Mesenchymal stem cell (in vitro differentiated cells and primary cell): ENCODE data around the gene GNS.
A peak's percentile ranks its signal among the peaks of the same experiment; 100 is the strongest.

Experiments
- DNase-seq: peaks from one replicate; pipeline ENCODE4 v3.0.0-alpha.2; 2013
- H2AFZ ChIP-seq: one replicate; pipeline ENCODE4 v1.6.1; 2013; ENCODE audit warnings: low read depth, mild to moderate bottlenecking, control low read depth, inconsistent platforms, low read length, moderate library complexity
- H2AK5ac ChIP-seq: 2 replicates; pipeline ENCODE4 v1.6.1; 2013; ENCODE audit warnings: low read length, moderate library complexity, mild to moderate bottlenecking, inconsistent platforms; ENCODE audit not compliant: severe bottlenecking
- H2BK120ac ChIP-seq: one replicate; pipeline ENCODE4 v1.6.1; 2013; ENCODE audit warnings: low read depth, mild to moderate bottlenecking, inconsistent platforms, low read length, moderate library complexity
- H2BK12ac ChIP-seq, 2 experiments: one replicate each; pipeline ENCODE4 v1.6.1; 2013; ENCODE audit warnings: inconsistent platforms in 2 of 2, low read length in 2 of 2, mild to moderate bottlenecking in 2 of 2, moderate library complexity in 2 of 2, control low read depth in 1 of 2
- H2BK15ac ChIP-seq: one replicate; pipeline ENCODE4 v1.6.1; 2013; ENCODE audit warnings: mild to moderate bottlenecking, low read depth, inconsistent platforms; ENCODE audit not compliant: poor library complexity, severe bottlenecking
- H2BK5ac ChIP-seq: 2 replicates; pipeline ENCODE4 v1.6.1; 2013; ENCODE audit warnings: low read depth, mild to moderate bottlenecking, low read length, control low read depth, inconsistent platforms; ENCODE audit not compliant: poor library complexity, severe bottlenecking
- H3K14ac ChIP-seq, 2 experiments: one replicate each; pipeline ENCODE4 v1.6.1; 2013; ENCODE audit warnings: inconsistent platforms in 2 of 2, low read length in 2 of 2, control low read depth in 1 of 2, mild to moderate bottlenecking in 1 of 2, moderate library complexity in 1 of 2
- H3K18ac ChIP-seq, 2 experiments: one replicate each; pipeline ENCODE4 v1.6.1; 2013; ENCODE audit warnings: inconsistent platforms in 2 of 2, low read length in 2 of 2, control low read depth in 1 of 2, low read depth in 1 of 2, mild to moderate bottlenecking in 1 of 2
- H3K23ac ChIP-seq, 2 experiments: one replicate each; pipeline ENCODE4 v1.6.1; 2013; ENCODE audit warnings: inconsistent platforms in 2 of 2, low read length in 2 of 2, mild to moderate bottlenecking in 2 of 2, moderate library complexity in 2 of 2, control low read depth in 1 of 2
- H3K27ac ChIP-seq: 2 replicates; pipeline ENCODE4 v1.5.1; 2013; ENCODE audit warnings: mild to moderate bottlenecking, moderate library complexity, low read length, control low read depth, inconsistent platforms; ENCODE audit not compliant: poor library complexity, severe bottlenecking
- H3K27me3 ChIP-seq, 2 experiments: 2 replicates each; pipeline versions ENCODE4 v1.6.1 to v1.7.0; 2013; ENCODE audit warnings: low read length in 2 of 2, mild to moderate bottlenecking in 2 of 2, moderate library complexity in 2 of 2, control low read depth in 1 of 2, inconsistent platforms in 1 of 2; ENCODE audit not compliant: control insufficient read depth in 1 of 2, insufficient read depth in 1 of 2
- H3K36me3 ChIP-seq, 2 experiments: 2 replicates each; pipeline versions ENCODE4 v1.6.1 to v1.7.0; 2013; ENCODE audit warnings: low read length in 2 of 2, control low read depth in 1 of 2, inconsistent platforms in 1 of 2, low read depth in 1 of 2, mild to moderate bottlenecking in 1 of 2; ENCODE audit not compliant: insufficient read depth in 2 of 2, control insufficient read depth in 1 of 2
- H3K4ac ChIP-seq, 2 experiments: one replicate each; pipeline ENCODE4 v1.6.1; 2013; ENCODE audit warnings: inconsistent platforms in 2 of 2, low read length in 2 of 2, mild to moderate bottlenecking in 2 of 2, moderate library complexity in 2 of 2, control low read depth in 1 of 2, low read depth in 1 of 2
- H3K4me1 ChIP-seq: 2 replicates; pipeline ENCODE4 v1.6.1; 2013; ENCODE audit warnings: low read depth, low read length, control low read depth; ENCODE audit not compliant: control insufficient read depth, insufficient read depth
- H3K4me2 ChIP-seq: 2 replicates; pipeline ENCODE4 v1.6.1; 2013; ENCODE audit warnings: low read length, mild to moderate bottlenecking, inconsistent platforms; ENCODE audit not compliant: poor library complexity, severe bottlenecking
- H3K4me3 ChIP-seq, 2 experiments: 2 replicates each; pipeline versions ENCODE4 v1.5.1 to v1.7.0; 2013; ENCODE audit warnings: low read length in 2 of 2, mild to moderate bottlenecking in 2 of 2, control low read depth in 1 of 2, low read depth in 1 of 2; ENCODE audit not compliant: insufficient read depth in 1 of 2
- H3K79me1 ChIP-seq: replicated peaks from 2 replicates; pipeline ENCODE4 v1.6.1; 2013; ENCODE audit warnings: mild to moderate bottlenecking, control low read depth, low read length, inconsistent platforms; ENCODE audit not compliant: poor library complexity, severe bottlenecking
- H3K9ac ChIP-seq: 2 replicates; pipeline ENCODE4 v1.7.0; 2013; ENCODE audit warnings: mild to moderate bottlenecking, low read length, moderate library complexity
- H3K9me3 ChIP-seq: 2 replicates; pipeline ENCODE4 v1.7.0; 2013; ENCODE audit warnings: mild to moderate bottlenecking, low read length; ENCODE audit not compliant: control insufficient read depth
- H4K8ac ChIP-seq: one replicate; pipeline ENCODE4 v1.6.1; 2013; ENCODE audit warnings: inconsistent platforms, mild to moderate bottlenecking, low read length, moderate library complexity
- H4K91ac ChIP-seq: one replicate; pipeline ENCODE4 v1.6.1; 2013; ENCODE audit warnings: mild to moderate bottlenecking, low read length, inconsistent platforms
- WGBS: methylation state at CpG from one replicate; pipeline ENCODE4 v1.1.7; 2013; ENCODE audit warnings: mixed read lengths; 5-methylcytosine and 5-hydroxymethylcytosine counted together

GNS gene

GRCh38 chr12:64674367-64674922 lies 84.8 kb downstream of the GNS start:
- no peak overlapping the region for H3K27ac ChIP-seq
- peak overlapping the region in 1 of 2 experiments; percentile 5 for H3K14ac ChIP-seq
- no peak overlapping the region for H3K9ac ChIP-seq
- no peak overlapping the region for H3K23ac ChIP-seq
- H2BK5ac ChIP-seq: no peak overlapping the region
- H3K18ac ChIP-seq: no peak overlapping the region
- DNase-seq: no peak
- H4K91ac ChIP-seq: peak overlapping the region; percentile 55
- no peak overlapping the region for H2AFZ ChIP-seq
- H3K4me2 ChIP-seq: no peak overlapping the region
- WGBS: 98% methylated on average over 10 of the region's 10 CpGs
- peak overlapping the region; percentile 75 for H4K8ac ChIP-seq
- H3K9me3 ChIP-seq: no peaks in the 10 kb centered on the region
- H2BK12ac ChIP-seq: no peak overlapping the region
- H2BK15ac ChIP-seq: peak overlapping the region; percentile 29
- H3K36me3 ChIP-seq: no peaks in the 10 kb centered on the region
- H3K27me3 ChIP-seq: no peaks in the 10 kb centered on the region
- no peak overlapping the region for H3K4ac ChIP-seq
- H2BK120ac ChIP-seq: no peak overlapping the region
- H3K4me1 ChIP-seq: peaks cover 23% of the 10 kb centered on the region
- H3K79me1 ChIP-seq: peaks cover 31% of the 10 kb centered on the region
- no peak overlapping the region for H3K4me3 ChIP-seq
- no peak overlapping the region for H2AK5ac ChIP-seq

- no peak overlapping the region for H3K14ac ChIP-seq
- no peak overlapping the region for H2BK5ac ChIP-seq
- H4K8ac ChIP-seq: no peak overlapping the region
- H2BK15ac ChIP-seq: no peak overlapping the region
- H3K9ac ChIP-seq: no peak overlapping the region
- peak overlapping the region in 1 of 2 experiments; percentile 37 for H3K18ac ChIP-seq
- H3K4me2 ChIP-seq: no peak overlapping the region
- peak overlapping the region; percentile 41 for H2AK5ac ChIP-seq
- H3K27me3 ChIP-seq: no peaks in the 10 kb centered on the region
- DNase-seq: peak; percentile 41
- H3K9me3 ChIP-seq: no peaks in the 10 kb centered on the region
- no peak overlapping the region for H3K23ac ChIP-seq
- no peak overlapping the region for H4K91ac ChIP-seq
- WGBS: 51% methylated on average over 7 of the region's 9 CpGs
- no peak overlapping the region for H3K27ac ChIP-seq
- H3K4ac ChIP-seq: no peak overlapping the region
- H3K4me1 ChIP-seq: peaks cover 21% of the 10 kb centered on the region
- no peak overlapping the region for H2AFZ ChIP-seq
- H2BK12ac ChIP-seq: no peak overlapping the region
- H2BK120ac ChIP-seq: no peak overlapping the region
- H3K4me3 ChIP-seq: no peak overlapping the region
- H3K36me3 ChIP-seq: no peaks in the 10 kb centered on the region
- H3K79me1 ChIP-seq: peaks cover 32% of the 10 kb centered on the region
Measured at GRCh38 chr12:64673490-64674169, 85.6 kb downstream of the GNS start.

- DNase-seq: peak; percentile 51
- no peak overlapping the region for H2BK5ac ChIP-seq
- peaks cover 37% of the 10 kb centered on the region for H3K79me1 ChIP-seq
- H2AFZ ChIP-seq: no peak overlapping the region
- WGBS: 5% methylated on average over 6 of the region's 8 CpGs
- H3K9me3 ChIP-seq: no peaks in the 10 kb centered on the region
- no peak overlapping the region for H2AK5ac ChIP-seq
- peaks cover 21% of the 10 kb centered on the region for H3K4me1 ChIP-seq
- no peak overlapping the region for H3K14ac ChIP-seq
- no peak overlapping the region for H3K4ac ChIP-seq
- no peaks in the 10 kb centered on the region for H3K36me3 ChIP-seq
- no peak overlapping the region for H3K4me3 ChIP-seq
- no peak overlapping the region for H3K9ac ChIP-seq
- no peak overlapping the region for H4K8ac ChIP-seq
- H2BK15ac ChIP-seq: no peak overlapping the region
- H3K18ac ChIP-seq: peak overlapping the region in 1 of 2 experiments; percentile 57
- no peak overlapping the region for H2BK120ac ChIP-seq
- no peak overlapping the region for H2BK12ac ChIP-seq
- no peaks in the 10 kb centered on the region for H3K27me3 ChIP-seq
- no peak overlapping the region for H3K23ac ChIP-seq
- H3K4me2 ChIP-seq: no peak overlapping the region
- no peak overlapping the region for H4K91ac ChIP-seq
- H3K27ac ChIP-seq: no peak overlapping the region
Measured at GRCh38 chr12:64672925-64673409, 86.2 kb downstream of the GNS start.

GRCh38 chr12:64671681-64672080 lies 87.5 kb downstream of the GNS start:
- no peak overlapping the region for H3K4ac ChIP-seq
- no peak overlapping the region for H3K18ac ChIP-seq
- H3K23ac ChIP-seq: no peak overlapping the region
- no peaks in the 10 kb centered on the region for H3K9me3 ChIP-seq
- no peak overlapping the region for H2BK5ac ChIP-seq
- H3K9ac ChIP-seq: no peak overlapping the region
- no peak overlapping the region for H3K27ac ChIP-seq
- no peaks in the 10 kb centered on the region for H3K36me3 ChIP-seq
- WGBS: 57% methylated on average over 1 of the region's 4 CpGs
- H2BK12ac ChIP-seq: no peak overlapping the region
- H2AFZ ChIP-seq: no peak overlapping the region
- H4K8ac ChIP-seq: no peak overlapping the region
- H3K4me1 ChIP-seq: peaks cover 22% of the 10 kb centered on the region
- no peak overlapping the region for H3K4me3 ChIP-seq
- no peak overlapping the region for H3K4me2 ChIP-seq
- no peaks in the 10 kb centered on the region for H3K27me3 ChIP-seq
- H3K79me1 ChIP-seq: peaks cover 41% of the 10 kb centered on the region
- H2BK15ac ChIP-seq: no peak overlapping the region
- H3K14ac ChIP-seq: no peak overlapping the region
- peak overlapping the region; percentile 72 for H2AK5ac ChIP-seq
- H4K91ac ChIP-seq: no peak overlapping the region
- DNase-seq: no peak
- no peak overlapping the region for H2BK120ac ChIP-seq
